ENCODE measurements around the gene GUCD1.

DNA sequence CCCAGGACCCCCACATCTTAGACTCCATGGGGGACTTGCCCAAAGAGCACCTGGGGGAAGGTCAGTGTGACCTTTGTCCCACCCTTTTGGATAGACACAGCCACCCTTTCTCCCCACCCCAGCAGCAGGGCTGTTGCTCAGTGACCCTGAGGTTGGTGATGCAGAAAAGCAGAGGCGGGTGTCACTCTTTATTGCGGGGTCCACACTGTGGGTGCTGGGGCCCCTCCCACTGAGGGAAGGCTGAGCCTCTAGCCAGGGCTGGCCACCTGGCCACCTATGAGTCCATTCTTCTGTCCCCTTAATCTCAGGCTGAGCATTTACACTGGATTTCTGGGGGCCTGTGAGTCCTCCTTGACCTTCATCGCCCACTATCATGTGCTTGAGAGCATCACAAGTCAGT is 30.5 kb upstream of the GUCD1 start:
- TF ChIP-seq, protein P1, sequence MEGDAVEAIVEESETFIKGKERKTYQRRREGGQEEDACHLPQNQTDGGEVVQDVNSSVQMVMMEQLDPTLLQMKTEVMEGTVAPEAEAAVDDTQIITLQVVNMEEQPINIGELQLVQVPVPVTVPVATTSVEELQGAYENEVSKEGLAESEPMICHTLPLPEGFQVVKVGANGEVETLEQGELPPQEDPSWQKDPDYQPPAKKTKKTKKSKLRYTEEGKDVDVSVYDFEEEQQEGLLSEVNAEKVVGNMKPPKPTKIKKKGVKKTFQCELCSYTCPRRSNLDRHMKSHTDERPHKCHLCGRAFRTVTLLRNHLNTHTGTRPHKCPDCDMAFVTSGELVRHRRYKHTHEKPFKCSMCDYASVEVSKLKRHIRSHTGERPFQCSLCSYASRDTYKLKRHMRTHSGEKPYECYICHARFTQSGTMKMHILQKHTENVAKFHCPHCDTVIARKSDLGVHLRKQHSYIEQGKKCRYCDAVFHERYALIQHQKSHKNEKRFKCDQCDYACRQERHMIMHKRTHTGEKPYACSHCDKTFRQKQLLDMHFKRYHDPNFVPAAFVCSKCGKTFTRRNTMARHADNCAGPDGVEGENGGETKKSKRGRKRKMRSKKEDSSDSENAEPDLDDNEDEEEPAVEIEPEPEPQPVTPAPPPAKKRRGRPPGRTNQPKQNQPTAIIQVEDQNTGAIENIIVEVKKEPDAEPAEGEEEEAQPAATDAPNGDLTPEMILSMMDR (conservative IDR thresholded peaks at IDR 0.05; ENCODE audit: low read length) = no peak
- TF ChIP-seq EZH2phosphoT487 (IDR thresholded peaks at IDR 0.05; ENCODE audit: borderline replicate concordance, low read depth, low read length) = no peak

Data from OCI-LY7 (cell line).